IMR-90 (cell line): ENCODE data around the gene CBY1. TPM values are rescaled to one million over a fixed set of nuclear protein-coding genes. Genes with fewer than 3 reads are reported as not detected.

Experiments used
- ATAC-seq: fragments of 200-7000 bp; cut with Tn5 transposase; 2 replicates; pipeline ENCODE4 v1.9.1; 2020; ENCODE audit warnings: low read depth, mild to moderate bottlenecking, moderate library complexity
- BruUV-seq: library from RNA; stranded (reverse); fragments of 400-500 nt; replicated peaks from 2 replicates; lab custom pipeline; 2021; lab: Mats Ljungman, UMichigan
- CTCF ChIA-PET: fragments of 300-600 bp; formaldehyde crosslinking; extraction: SDS; loops from one replicate; lab custom pipeline; 2021; ENCODE audit warnings: antibody characterized with exemption; lab: Yijun Ruan, JAX
- POLR2A ChIA-PET: fragments of 300-600 bp; sonication (Branson Sonifier 250); formaldehyde crosslinking; loops from one replicate; lab custom pipeline; 2022; ENCODE audit warnings: antibody characterized with exemption; ENCODE audit not compliant: unreplicated experiment; lab: Charles Lee
- DNase-seq: peaks from one replicate; pipeline ENCODE4 v3.0.0; 2013
- H2AFZ ChIP-seq: replicated peaks from 2 replicates; pipeline ENCODE3; 2013; ENCODE audit warnings: low read length, mild to moderate bottlenecking; ENCODE audit not compliant: poor library complexity
- H2AK5ac ChIP-seq: 2 replicates; pipeline ENCODE4 v1.6.1; 2013; ENCODE audit warnings: low read depth, low read length, inconsistent platforms
- H2AK9ac ChIP-seq: replicated peaks from 2 replicates; pipeline ENCODE3; 2013; ENCODE audit warnings: mild to moderate bottlenecking, low read depth, low read length, moderate library complexity; ENCODE audit not compliant: poor library complexity
- H2BK120ac ChIP-seq: 2 replicates; pipeline ENCODE4 v1.6.1; 2013; ENCODE audit warnings: low read depth, low read length, inconsistent platforms
- H2BK15ac ChIP-seq: 3 replicates; pipeline ENCODE4 v1.6.1; 2013; ENCODE audit warnings: low read depth, low read length, inconsistent platforms
- H2BK20ac ChIP-seq: 2 replicates; pipeline ENCODE4 v1.6.1; 2013; ENCODE audit warnings: low read depth, mild to moderate bottlenecking, inconsistent platforms, low read length, moderate library complexity
- H2BK5ac ChIP-seq: 2 replicates; pipeline ENCODE4 v1.6.1; 2013; ENCODE audit warnings: mild to moderate bottlenecking, low read depth, low read length, inconsistent platforms; ENCODE audit not compliant: poor library complexity, severe bottlenecking
- H3K14ac ChIP-seq: replicated peaks from 2 replicates; pipeline ENCODE4 v1.6.1; 2013; ENCODE audit warnings: low read depth, low read length, inconsistent platforms
- H3K18ac ChIP-seq: 2 replicates; pipeline ENCODE4 v1.6.1; 2013; ENCODE audit warnings: low read depth, low read length, control low read depth
- H3K23ac ChIP-seq: 2 replicates; pipeline ENCODE4 v1.6.1; 2013; ENCODE audit warnings: low read depth, low read length, inconsistent platforms
- H3K27ac ChIP-seq: 2 replicates; pipeline ENCODE4 v1.5.1; 2013; ENCODE audit warnings: mild to moderate bottlenecking, control low read depth, low read length; ENCODE audit not compliant: insufficient read depth
- H3K27me3 ChIP-seq: 2 replicates; pipeline ENCODE4 v1.6.1; 2013; ENCODE audit warnings: low read length; ENCODE audit not compliant: control insufficient read depth, insufficient read depth
- H3K36me3 ChIP-seq: 2 replicates; pipeline ENCODE4 v1.6.1; 2013; ENCODE audit warnings: low read length, mixed read lengths; ENCODE audit not compliant: control insufficient read depth, insufficient read depth
- H3K4ac ChIP-seq: 2 replicates; pipeline ENCODE4 v1.6.1; 2013; ENCODE audit warnings: low read depth, low read length, inconsistent platforms
- H3K4me1 ChIP-seq: 2 replicates; pipeline ENCODE4 v1.6.1; 2013; ENCODE audit warnings: low read length, mixed read lengths; ENCODE audit not compliant: control insufficient read depth, insufficient read depth
- H3K4me2 ChIP-seq: 2 replicates; pipeline ENCODE4 v1.6.1; 2013; ENCODE audit warnings: low read depth, mild to moderate bottlenecking, control low read depth, low read length, moderate library complexity
- H3K4me3 ChIP-seq: 2 replicates; pipeline ENCODE4 v1.5.1; 2013; ENCODE audit warnings: low read depth, mild to moderate bottlenecking, control low read depth, low read length, moderate library complexity; ENCODE audit not compliant: insufficient read depth
- H3K56ac ChIP-seq: 2 replicates; pipeline ENCODE4 v1.6.1; 2013; ENCODE audit warnings: low read length, inconsistent platforms; ENCODE audit not compliant: insufficient read depth; ENCODE audit errors: extremely low read depth
- H3K79me1 ChIP-seq, 2 experiments: 2 replicates each; pipeline ENCODE4 v1.6.1; 2013; ENCODE audit warnings: low read length in 2 of 2, inconsistent platforms in 1 of 2, low read depth in 1 of 2
- H3K9ac ChIP-seq: 2 replicates; pipeline ENCODE4 v1.6.1; 2013; ENCODE audit warnings: low read depth, low read length, control low read depth
- H3K9me1 ChIP-seq: 2 replicates; pipeline ENCODE4 v1.6.1; 2013; ENCODE audit warnings: low read length, inconsistent platforms; ENCODE audit not compliant: insufficient read depth
- H3K9me3 ChIP-seq: 2 replicates; pipeline ENCODE4 v1.6.1; 2013; ENCODE audit warnings: low read length; ENCODE audit not compliant: control insufficient read depth, insufficient read depth
- H4K20me1 ChIP-seq: 2 replicates; pipeline ENCODE4 v1.6.1; 2013; ENCODE audit warnings: low read length, inconsistent platforms; ENCODE audit not compliant: insufficient read depth
- H4K5ac ChIP-seq: 2 replicates; pipeline ENCODE4 v1.6.1; 2013; ENCODE audit warnings: mild to moderate bottlenecking, low read depth, low read length, control low read depth
- H4K8ac ChIP-seq, 2 experiments: 2 replicates each; pipeline ENCODE4 v1.6.1; 2013; ENCODE audit warnings: low read depth in 2 of 2, low read length in 2 of 2, control low read depth in 1 of 2, inconsistent platforms in 1 of 2
- H4K91ac ChIP-seq: 2 replicates; pipeline ENCODE4 v1.6.1; 2013; ENCODE audit warnings: low read depth, low read length, inconsistent platforms; ENCODE audit not compliant: insufficient read depth
- BHLHE40 ChIP-seq: fragments of 150-350 bp; IDR thresholded peaks from 2 replicates; pipeline ENCODE4 v1.6.1; 2016; ENCODE audit warnings: mild to moderate bottlenecking, low read depth, low read length
- CEBPB ChIP-seq: IDR thresholded peaks from 2 replicates; pipeline ENCODE4 v1.6.1; 2012; ENCODE audit warnings: low read depth, low read length, improper control_type of control experiment
- CHD1 ChIP-seq: IDR thresholded peaks from 2 replicates; pipeline ENCODE4 v1.6.1; 2012; ENCODE audit warnings: low read depth, low read length, improper control_type of control experiment
- FOS ChIP-seq: fragments of 150-350 bp; IDR thresholded peaks from 2 replicates; pipeline ENCODE4 v1.6.1; 2016; ENCODE audit warnings: low read depth, low read length
- MAFK ChIP-seq: IDR thresholded peaks from 2 replicates; pipeline ENCODE4 v1.6.1; 2012; ENCODE audit warnings: low read depth, low read length, improper control_type of control experiment
- MAZ ChIP-seq: IDR thresholded peaks from 2 replicates; pipeline ENCODE4 v1.6.1; 2012; ENCODE audit warnings: low read depth, mild to moderate bottlenecking, low read length, improper control_type of control experiment, moderate library complexity, borderline replicate concordance
- MXI1 ChIP-seq: IDR thresholded peaks from 2 replicates; pipeline ENCODE4 v1.6.1; 2012; ENCODE audit warnings: low read depth, mild to moderate bottlenecking, low read length, moderate library complexity, borderline replicate concordance
- NFE2L2 ChIP-seq: fragments of 150-350 bp; IDR thresholded peaks from 2 replicates; pipeline ENCODE4 v1.6.1; 2016; ENCODE audit warnings: low read depth, mild to moderate bottlenecking, low read length
- POLR2A ChIP-seq: IDR thresholded peaks from 2 replicates; pipeline ENCODE4 v1.6.1; 2012; ENCODE audit warnings: mild to moderate bottlenecking, low read depth, low read length
- RAD21 ChIP-seq: IDR thresholded peaks from 2 replicates; pipeline ENCODE4 v1.6.1; 2012; ENCODE audit warnings: low read length, improper control_type of control experiment
- RCOR1 ChIP-seq: IDR thresholded peaks from 2 replicates; pipeline ENCODE4 v1.6.1; 2012; ENCODE audit warnings: mild to moderate bottlenecking, low read length, improper control_type of control experiment; ENCODE audit not compliant: insufficient replicate concordance
- RFX5 ChIP-seq: IDR thresholded peaks from 2 replicates; pipeline ENCODE4 v1.8.0; 2012; ENCODE audit warnings: low read depth, mild to moderate bottlenecking, low read length, moderate library complexity
- SMC3 ChIP-seq: fragments of 150-350 bp; IDR thresholded peaks from 2 replicates; pipeline ENCODE4 v1.6.1; 2016; ENCODE audit warnings: low read depth, mild to moderate bottlenecking, antibody characterized with exemption, low read length, moderate library complexity
- WGBS, 2 experiments: methylation state at CpG; one replicate each; pipeline versions ENCODE4 v1.1.5 to v1.1.7; 2013; ENCODE audit warnings: missing lambda C conversion rate in 2 of 2; ENCODE audit not compliant: insufficient read length in 1 of 2; ENCODE audit errors: extremely low coverage in 2 of 2; 5-methylcytosine and 5-hydroxymethylcytosine counted together
- dilution Hi-C: fragments of 300-500 bp; cut with HindIII; formaldehyde crosslinking; loops from one replicate; pipeline ENCODE4 v1.14.3; 2018; ENCODE audit warnings: low sequenced_read_pairs; ENCODE audit not compliant: unreplicated experiment
- in situ Hi-C: fragments of 300-500 bp; cut with MboI; formaldehyde crosslinking; loops from 3 replicates; pipeline ENCODE4 v1.14.3; 2019; ENCODE audit warnings: low sequenced_read_pairs, inconsistent platforms, mixed read lengths
- intact Hi-C: fragments of 100-400 bp; cut with micrococcal nuclease; formaldehyde crosslinking; loops from 2 replicates; pipeline ENCODE4 v1.10.0; 2022
- polyA plus RNA-seq, 3 experiments: library from polyadenylated mRNA; depleted of rRNA; stranded (reverse); fragments of >200 nt; gene quantifications; 2 replicates each; pipeline ENCODE4 v1.2.3, GENCODE V29; 2012; ENCODE audit warnings: low replicate concordance in 1 of 3
- total RNA-seq: library from RNA; depleted of rRNA; stranded (reverse); fragments of >200 nt; gene quantifications from 2 replicates; pipeline ENCODE4 v1.2.3, GENCODE V29; 2012
- TF ChIP-seq, protein P1 (sequence below): conservative IDR thresholded peaks from 2 replicates; pipeline ENCODE4 v1.5.1; 2012; ENCODE audit warnings: mild to moderate bottlenecking, low read depth, low read length, improper control_type of control experiment
- TF ChIP-seq, protein P2 (sequence below): fragments of 150-350 bp; IDR thresholded peaks from 2 replicates; pipeline ENCODE4 v1.6.1; 2017; ENCODE audit warnings: mild to moderate bottlenecking, antibody characterized with exemption, low read length, low read depth
- TF ChIP-seq, protein P3 (sequence below): fragments of 150-350 bp; IDR thresholded peaks from 2 replicates; pipeline ENCODE4 v1.6.1; 2016; ENCODE audit warnings: low read depth, mild to moderate bottlenecking, low read length, moderate library complexity, borderline replicate concordance

Gene CBY1
- total and polyA plus RNA-seq, 2 of the 4 experiments (the other 2 are of a cell fraction): 13.8 to 30.0 TPM

DNA sequence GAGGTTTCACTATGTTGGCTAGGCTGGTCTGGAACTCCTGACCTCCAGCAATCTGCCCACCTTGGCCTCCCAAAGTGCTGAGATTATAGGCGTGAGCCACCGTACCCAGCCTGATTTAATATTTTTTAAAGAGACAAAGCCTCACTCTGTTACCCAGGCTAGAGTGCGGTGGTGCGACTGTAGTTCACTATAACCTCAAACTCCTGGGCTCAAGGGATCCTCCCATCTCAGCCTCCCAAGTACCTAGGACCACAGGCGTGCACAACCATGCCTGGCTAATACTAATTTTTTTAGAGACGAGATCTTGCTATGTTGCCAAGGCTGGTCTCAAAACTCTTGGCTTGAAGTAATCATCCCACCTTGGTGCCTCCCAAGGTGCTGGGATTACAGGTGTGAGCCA is 62.8 kb downstream of the CBY1 start:
- H2AK9ac ChIP-seq: no peak overlapping the region
- dilution Hi-C loops (no loop called here), in situ Hi-C loops (no loop called here), intact Hi-C loops (no loop called here)
- no peak overlapping the region for H2AFZ ChIP-seq
- no peak overlapping the region for H3K4me3 ChIP-seq
- H3K4me1 ChIP-seq: peaks cover 4% of the 10 kb centered on the region
- peaks cover 39% of the 10 kb centered on the region for H3K36me3 ChIP-seq
- DNase-seq: no peak
- H3K9ac ChIP-seq: no peak overlapping the region
- BruUV-seq: no TSS peak
- H3K4me2 ChIP-seq: no peak overlapping the region
- ChIA-PET POLR2A (no interaction called here), CTCF (interaction anchor here (1.1 kb wide), 1 partner anchor 38 kb away, joined by 4 read pairs; the partner anchor contains the start of gene TOMM22)
- no peak overlapping the region for H3K4ac ChIP-seq
- no peak overlapping the region for H3K14ac ChIP-seq
- no peak overlapping the region for H4K91ac ChIP-seq
- H3K27me3 ChIP-seq: no peaks in the 10 kb centered on the region
- no peak overlapping the region for H3K18ac ChIP-seq
- H4K20me1 ChIP-seq: peaks cover 41% of the 10 kb centered on the region
- H2BK5ac ChIP-seq: no peak overlapping the region
- H4K5ac ChIP-seq: no peak overlapping the region
- no peak overlapping the region for H2BK15ac ChIP-seq
- H3K79me1 ChIP-seq: peaks cover 37 to 74% of the 10 kb centered on the region in 2 experiments
- no peak overlapping the region for H3K23ac ChIP-seq
- WGBS, 2 experiments: 89% methylated on average over 3 of the region's 6 CpGs; no CpG with 5 or more reads in 1 of the 2 experiments
- H3K9me1 ChIP-seq: peaks cover 28% of the 10 kb centered on the region
- TF ChIP-seq CEBPB: no peak
- TF ChIP-seq CHD1: no peak
- no peak for TF ChIP-seq MAZ
- no peak for TF ChIP-seq MAFK
- no peak for TF ChIP-seq MXI1
- TF ChIP-seq RFX5: no peak
- no peak for TF ChIP-seq POLR2A
- TF ChIP-seq, protein P1, sequence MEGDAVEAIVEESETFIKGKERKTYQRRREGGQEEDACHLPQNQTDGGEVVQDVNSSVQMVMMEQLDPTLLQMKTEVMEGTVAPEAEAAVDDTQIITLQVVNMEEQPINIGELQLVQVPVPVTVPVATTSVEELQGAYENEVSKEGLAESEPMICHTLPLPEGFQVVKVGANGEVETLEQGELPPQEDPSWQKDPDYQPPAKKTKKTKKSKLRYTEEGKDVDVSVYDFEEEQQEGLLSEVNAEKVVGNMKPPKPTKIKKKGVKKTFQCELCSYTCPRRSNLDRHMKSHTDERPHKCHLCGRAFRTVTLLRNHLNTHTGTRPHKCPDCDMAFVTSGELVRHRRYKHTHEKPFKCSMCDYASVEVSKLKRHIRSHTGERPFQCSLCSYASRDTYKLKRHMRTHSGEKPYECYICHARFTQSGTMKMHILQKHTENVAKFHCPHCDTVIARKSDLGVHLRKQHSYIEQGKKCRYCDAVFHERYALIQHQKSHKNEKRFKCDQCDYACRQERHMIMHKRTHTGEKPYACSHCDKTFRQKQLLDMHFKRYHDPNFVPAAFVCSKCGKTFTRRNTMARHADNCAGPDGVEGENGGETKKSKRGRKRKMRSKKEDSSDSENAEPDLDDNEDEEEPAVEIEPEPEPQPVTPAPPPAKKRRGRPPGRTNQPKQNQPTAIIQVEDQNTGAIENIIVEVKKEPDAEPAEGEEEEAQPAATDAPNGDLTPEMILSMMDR: no peak
- TF ChIP-seq, protein P2, sequence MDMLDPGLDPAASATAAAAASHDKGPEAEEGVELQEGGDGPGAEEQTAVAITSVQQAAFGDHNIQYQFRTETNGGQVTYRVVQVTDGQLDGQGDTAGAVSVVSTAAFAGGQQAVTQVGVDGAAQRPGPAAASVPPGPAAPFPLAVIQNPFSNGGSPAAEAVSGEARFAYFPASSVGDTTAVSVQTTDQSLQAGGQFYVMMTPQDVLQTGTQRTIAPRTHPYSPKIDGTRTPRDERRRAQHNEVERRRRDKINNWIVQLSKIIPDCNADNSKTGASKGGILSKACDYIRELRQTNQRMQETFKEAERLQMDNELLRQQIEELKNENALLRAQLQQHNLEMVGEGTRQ: no peak
- no peak for TF ChIP-seq FOS
- TF ChIP-seq SMC3: no peak
- no peak for TF ChIP-seq NFE2L2
- TF ChIP-seq RAD21: no peak
- TF ChIP-seq RCOR1: no peak
- TF ChIP-seq, protein P3, sequence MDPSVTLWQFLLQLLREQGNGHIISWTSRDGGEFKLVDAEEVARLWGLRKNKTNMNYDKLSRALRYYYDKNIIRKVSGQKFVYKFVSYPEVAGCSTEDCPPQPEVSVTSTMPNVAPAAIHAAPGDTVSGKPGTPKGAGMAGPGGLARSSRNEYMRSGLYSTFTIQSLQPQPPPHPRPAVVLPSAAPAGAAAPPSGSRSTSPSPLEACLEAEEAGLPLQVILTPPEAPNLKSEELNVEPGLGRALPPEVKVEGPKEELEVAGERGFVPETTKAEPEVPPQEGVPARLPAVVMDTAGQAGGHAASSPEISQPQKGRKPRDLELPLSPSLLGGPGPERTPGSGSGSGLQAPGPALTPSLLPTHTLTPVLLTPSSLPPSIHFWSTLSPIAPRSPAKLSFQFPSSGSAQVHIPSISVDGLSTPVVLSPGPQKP: no peak
- TF ChIP-seq BHLHE40: no peak
- H2AK5ac ChIP-seq: 0 out of 2 replicates have a peak overlapping the region, but pooled peaks have one; percentile 3
- H3K9me3 ChIP-seq: no peaks in the 10 kb centered on the region
- no peak overlapping the region for H2BK120ac ChIP-seq
- no peak overlapping the region for H3K56ac ChIP-seq
- H4K8ac ChIP-seq: no peak overlapping the region
- H2BK20ac ChIP-seq: no peak overlapping the region
- ATAC-seq: no peak
- H3K27ac ChIP-seq: peak overlapping the region; percentile 19; the same call in 1 of the 2 replicates
